A673 (cell line): ENCODE measurements around the gene IL6R. TPM values are rescaled to one million over a fixed set of nuclear protein-coding genes. Genes with fewer than 3 reads are reported as not detected.

Source experiments
- BruUV-seq: library from RNA; stranded (reverse); fragments of 400-500 nt; replicated peaks from 2 replicates; lab custom pipeline; 2021; lab: Mats Ljungman, UMichigan
- CTCF ChIA-PET: fragments of 300-600 bp; sonication (Branson Sonifier 250); formaldehyde crosslinking; loops from one replicate; lab custom pipeline; 2022; ENCODE audit warnings: antibody characterized with exemption; lab: Charles Lee
- POLR2A ChIA-PET: fragments of 300-600 bp; sonication (Branson Sonifier 250); formaldehyde crosslinking; loops from one replicate; lab custom pipeline; 2022; ENCODE audit warnings: antibody characterized with exemption; ENCODE audit not compliant: low non-redundant PET; lab: Charles Lee
- DNase-seq: peaks from one replicate; pipeline ENCODE4 v3.0.0-alpha.2; 2015; ENCODE audit warnings: low spot score
- H3K27ac ChIP-seq: fragments of 200-600 bp; sonication (generic); 2 replicates; pipeline ENCODE4 v1.5.1; 2016; ENCODE audit warnings: mixed run types, low read depth, mild to moderate bottlenecking, mixed read lengths, antibody characterized with exemption, low read length; ENCODE audit not compliant: poor library complexity, severe bottlenecking
- H3K27me3 ChIP-seq: fragments of 200-600 bp; sonication (generic); replicated peaks from 2 replicates; pipeline ENCODE4 v1.6.1; 2017; ENCODE audit warnings: mixed run types, low read depth, mild to moderate bottlenecking, mixed read lengths, antibody characterized with exemption, low read length; ENCODE audit not compliant: insufficient read depth, poor library complexity
- H3K36me3 ChIP-seq: fragments of 200-600 bp; sonication (generic); 2 replicates; pipeline ENCODE4 v1.6.1; 2016; ENCODE audit warnings: mixed run types, mild to moderate bottlenecking, mixed read lengths, antibody characterized with exemption, low read length; ENCODE audit not compliant: insufficient read depth, poor library complexity, severe bottlenecking
- H3K4me1 ChIP-seq: fragments of 200-600 bp; sonication (generic); 2 replicates; pipeline ENCODE4 v1.6.1; 2017; ENCODE audit warnings: mixed run types, mild to moderate bottlenecking, mixed read lengths, antibody characterized with exemption, low read length; ENCODE audit not compliant: insufficient read depth, poor library complexity, severe bottlenecking
- H3K4me3 ChIP-seq: fragments of 200-600 bp; sonication (generic); 2 replicates; pipeline ENCODE4 v1.5.1; 2016; ENCODE audit warnings: low read depth, mixed run types, mild to moderate bottlenecking, mixed read lengths, low read length; ENCODE audit not compliant: poor library complexity, severe bottlenecking
- H3K9me3 ChIP-seq: fragments of 200-600 bp; sonication (generic); 2 replicates; pipeline ENCODE4 v1.6.1; 2016; ENCODE audit warnings: mixed run types, low read depth, mild to moderate bottlenecking, mixed read lengths, antibody characterized with exemption, low read length; ENCODE audit not compliant: poor library complexity, severe bottlenecking
- CTCF ChIP-seq: fragments of 300-800, 200-600 bp; sonication (generic); conservative IDR thresholded peaks from 2 replicates; pipeline ENCODE4 v1.5.1; 2017; ENCODE audit warnings: low read depth, mild to moderate bottlenecking, antibody characterized with exemption, low read length, moderate library complexity, mixed read lengths
- EZH2 ChIP-seq: fragments of 200-600 bp; sonication (generic); IDR thresholded peaks from 2 replicates; pipeline ENCODE4 v1.6.1; 2017; ENCODE audit warnings: borderline replicate concordance, low read depth, mild to moderate bottlenecking, mixed read lengths, antibody characterized with exemption, low read length; ENCODE audit not compliant: poor library complexity, severe bottlenecking
- intact Hi-C: fragments of 100-400 bp; cut with micrococcal nuclease; formaldehyde crosslinking; loops from one replicate; pipeline ENCODE4 v1.10.0; 2022; ENCODE audit not compliant: unreplicated experiment
- total RNA-seq: library from RNA; stranded (reverse); gene quantifications from 2 replicates; pipeline ENCODE4 v1.2.3, GENCODE V29; 2021

Gene IL6R
- total RNA-seq, 1 experiment from 2014 or later = 1.9 TPM

DNA sequence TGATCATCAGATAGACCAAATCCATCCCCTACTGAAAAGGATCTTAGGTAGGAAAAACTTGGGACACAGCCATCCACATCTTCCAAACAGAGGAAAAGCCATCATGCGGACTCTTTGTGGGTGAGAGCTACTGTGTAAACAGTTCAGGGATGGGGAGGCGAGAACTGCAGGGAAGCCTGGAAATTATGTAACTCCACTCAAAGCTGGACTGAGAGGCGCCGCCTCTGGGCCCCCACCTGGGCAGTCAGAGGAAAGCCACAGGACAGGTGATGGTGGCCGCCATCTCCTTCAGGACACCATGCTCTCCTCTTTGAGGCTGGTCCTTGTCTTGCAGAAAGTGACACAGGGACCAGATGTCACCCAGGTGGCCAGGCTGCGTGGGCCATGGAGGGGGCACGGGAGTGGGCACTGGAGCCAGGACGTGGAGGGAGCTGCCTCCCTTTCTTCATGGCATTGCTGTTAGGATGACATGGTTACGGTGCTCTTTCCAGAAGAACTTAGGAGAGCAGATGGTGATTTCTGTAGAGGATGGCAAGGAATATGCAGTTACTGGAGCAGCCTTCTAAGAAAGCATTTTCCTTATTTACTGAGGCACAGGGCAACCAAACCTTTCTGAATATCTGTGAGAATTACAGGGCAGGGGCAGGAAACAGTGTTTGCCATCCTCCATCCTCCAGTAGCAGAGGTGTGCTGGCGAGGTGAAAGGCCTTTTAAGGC, 64.9 kb downstream of the IL6R start:
- H3K36me3 ChIP-seq = no peaks in the 10 kb centered on the region
- ChIA-PET CTCF (no interaction called here), POLR2A (no interaction called here)
- H3K4me3 ChIP-seq = no peak overlapping the region
- TF ChIP-seq EZH2 (no peak), CTCF (no peak)
- DNase-seq = no peak
- peaks cover 9% of the 10 kb centered on the region for H3K4me1 ChIP-seq
- BruUV-seq = no TSS peak
- H3K27me3 ChIP-seq = no peaks in the 10 kb centered on the region
- H3K27ac ChIP-seq = no peak overlapping the region
- H3K9me3 ChIP-seq = no peaks in the 10 kb centered on the region
- intact Hi-C loops = no loop called here

GRCh38 chr1:154471304-154471703, 66.2 kb downstream of the IL6R start:
- POLR2A ChIA-PET = interaction anchor here (0.7 kb wide), 1 partner anchor 137 kb away, joined by 4 read pairs; the partner anchor contains the start of gene ADAR
- TF ChIP-seq CTCF (no peak), EZH2 (no peak)
- Histone ChIP-seq H3K9me3 (no peaks in the 10 kb centered on the region), H3K27ac (no peak overlapping the region), H3K27me3 (no peaks in the 10 kb centered on the region), H3K4me1 (no peaks in the 10 kb centered on the region), H3K4me3 (no peak overlapping the region), H3K36me3 (no peaks in the 10 kb centered on the region)
- CTCF ChIA-PET = no interaction called here
- intact Hi-C loops = no loop called here
- BruUV-seq = no TSS peak
- DNase-seq = no peak

DNA sequence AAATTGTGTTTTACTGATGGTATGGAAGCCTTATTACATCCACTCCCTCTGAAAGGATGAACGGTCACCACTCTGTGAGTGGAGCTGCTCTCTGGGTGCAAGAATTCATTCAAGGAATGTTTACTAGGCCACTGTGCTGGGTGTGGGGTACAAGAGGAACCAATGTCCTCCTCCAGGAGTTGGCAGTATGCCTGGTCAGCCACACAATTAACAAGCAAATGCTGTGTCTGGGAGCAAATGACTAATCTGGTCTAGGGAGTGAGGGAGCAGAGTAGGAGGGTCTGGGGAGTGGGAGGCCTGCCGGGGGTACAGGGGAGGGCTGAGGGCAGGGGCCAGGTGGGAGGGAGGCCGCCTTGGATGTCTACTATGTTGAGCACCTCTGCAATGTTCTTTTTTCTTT, 69.7 kb downstream of the IL6R start:
- H3K27me3 ChIP-seq = no peaks in the 10 kb centered on the region
- ChIA-PET CTCF (no interaction called here), POLR2A (no interaction called here)
- no TSS peak for BruUV-seq
- H3K4me3 ChIP-seq = no peak overlapping the region
- no peak overlapping the region for H3K27ac ChIP-seq
- DNase-seq = peak; percentile 50
- TF ChIP-seq CTCF (no peak), EZH2 (no peak)
- no peaks in the 10 kb centered on the region for H3K9me3 ChIP-seq
- H3K4me1 ChIP-seq = peaks cover 12% of the 10 kb centered on the region
- H3K36me3 ChIP-seq = no peaks in the 10 kb centered on the region
- intact Hi-C loops = no loop called here
